ENCODE results near the gene CDKN1C.

DNA sequence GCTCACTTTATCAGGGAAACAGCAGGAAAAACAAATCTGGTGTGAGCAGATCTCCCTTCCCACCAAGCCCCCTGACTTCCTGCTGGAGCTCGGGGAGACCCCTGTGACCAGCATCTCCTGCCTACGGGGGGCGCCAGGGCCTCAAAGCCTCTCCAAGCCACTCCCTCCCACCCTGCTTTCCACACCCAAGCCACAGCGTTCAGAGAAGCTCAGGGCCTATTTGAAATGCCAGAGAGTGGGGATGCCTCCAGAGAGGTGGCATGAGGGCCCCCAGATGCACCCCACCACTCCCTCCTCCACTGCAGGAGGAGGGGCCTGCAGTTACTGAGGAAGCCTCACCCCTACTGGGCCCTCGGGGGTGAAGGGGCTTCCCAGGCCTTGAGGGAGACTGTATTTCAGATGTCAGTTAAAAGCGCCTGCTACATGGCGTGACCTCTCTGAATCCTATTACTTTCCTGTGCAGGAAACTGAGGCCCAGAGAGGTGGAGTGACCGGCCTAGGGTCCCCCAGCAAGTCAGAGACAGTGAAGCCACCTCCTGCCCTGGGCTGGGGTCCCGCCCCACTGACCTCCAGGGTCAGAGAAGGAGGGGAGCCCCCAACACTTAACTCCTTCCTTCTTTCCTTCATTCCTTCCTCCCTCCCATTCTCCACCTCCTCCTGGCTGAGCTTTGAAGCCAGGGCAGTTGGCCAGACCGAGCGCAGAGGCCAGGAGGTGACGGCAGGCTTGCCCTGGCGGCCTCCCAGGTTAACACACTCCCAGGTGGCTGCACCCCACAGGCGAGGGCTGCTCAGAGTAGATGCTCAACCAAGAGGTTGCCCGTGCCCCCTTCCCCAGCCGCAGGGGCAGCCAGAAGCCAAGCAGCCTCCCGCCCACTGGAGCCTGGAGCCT lies 6.0 kb upstream of the CDKN1C start:
- TF ChIP-seq EZH2phosphoT487 (IDR thresholded peaks at IDR 0.05; ENCODE audit: insufficient read depth, low read depth) (no peak), EZH2 (IDR thresholded peaks at IDR 0.05; ENCODE audit: insufficient read depth, poor library complexity, severe bottlenecking) (no peak)

Measured in GM23248 (cell line).